SJCRH30 (cell line): ENCODE measurements around the gene WDR43. TPM values are rescaled to one million over a fixed set of nuclear protein-coding genes. Genes with fewer than 3 reads are reported as not detected.
"Not testable (repeated sequence)": the region's sequence is repeated elsewhere in the genome, so short reads cannot be mapped to it uniquely, and the experiment has no call there.

ENCODE experiments used
- DNase-seq, 2 experiments: peaks; one replicate each; pipeline ENCODE4 v3.0.0-alpha.2; 2015 to 2020
- H3K27ac ChIP-seq: fragments of 250-450 bp; sonication (Bioruptor Pico); 2 replicates; pipeline ENCODE4 v1.5.1; 2020; ENCODE audit warnings: mild to moderate bottlenecking, moderate library complexity
- H3K27me3 ChIP-seq: fragments of 250-450 bp; sonication (Bioruptor Pico); 2 replicates; pipeline ENCODE4 v1.5.1; 2020; ENCODE audit warnings: mild to moderate bottlenecking, moderate library complexity
- H3K36me3 ChIP-seq: fragments of 250-450 bp; sonication (Bioruptor Pico); 2 replicates; pipeline ENCODE4 v1.5.1; 2020; ENCODE audit warnings: mild to moderate bottlenecking, moderate library complexity
- H3K4me1 ChIP-seq: fragments of 250-450 bp; sonication (Bioruptor Pico); 2 replicates; pipeline ENCODE4 v1.5.1; 2020; ENCODE audit warnings: mild to moderate bottlenecking, moderate library complexity
- H3K4me3 ChIP-seq: fragments of 250-450 bp; sonication (Bioruptor Pico); 2 replicates; pipeline ENCODE4 v1.5.1; 2020; ENCODE audit warnings: mild to moderate bottlenecking, moderate library complexity
- H3K9me3 ChIP-seq: fragments of 250-450 bp; sonication (Bioruptor Pico); replicated peaks from 2 replicates; pipeline ENCODE4 v1.5.1; 2020; ENCODE audit warnings: mild to moderate bottlenecking, moderate library complexity
- total RNA-seq: library from RNA; depleted of rRNA; stranded (reverse); fragments of >200 nt; shearing (Covaris generic); gene quantifications from 2 replicates; pipeline ENCODE4 v1.2.3, GENCODE V29; 2014

WDR43 gene
- total RNA-seq, 1 experiment from 2014 or later = 155 TPM

- Histone ChIP-seq H3K27me3 (no peaks in the 10 kb centered on the region), H3K4me3 (no peak overlapping the region), H3K9me3 (no peaks in the 10 kb centered on the region), H3K4me1 (no peaks in the 10 kb centered on the region), H3K36me3 (no peaks in the 10 kb centered on the region), H3K27ac (no peak overlapping the region)
- DNase-seq = no peak
These were observed 76.1 kb downstream of the WDR43 start for GRCh38 chr2:28970464-28971160.

DNA sequence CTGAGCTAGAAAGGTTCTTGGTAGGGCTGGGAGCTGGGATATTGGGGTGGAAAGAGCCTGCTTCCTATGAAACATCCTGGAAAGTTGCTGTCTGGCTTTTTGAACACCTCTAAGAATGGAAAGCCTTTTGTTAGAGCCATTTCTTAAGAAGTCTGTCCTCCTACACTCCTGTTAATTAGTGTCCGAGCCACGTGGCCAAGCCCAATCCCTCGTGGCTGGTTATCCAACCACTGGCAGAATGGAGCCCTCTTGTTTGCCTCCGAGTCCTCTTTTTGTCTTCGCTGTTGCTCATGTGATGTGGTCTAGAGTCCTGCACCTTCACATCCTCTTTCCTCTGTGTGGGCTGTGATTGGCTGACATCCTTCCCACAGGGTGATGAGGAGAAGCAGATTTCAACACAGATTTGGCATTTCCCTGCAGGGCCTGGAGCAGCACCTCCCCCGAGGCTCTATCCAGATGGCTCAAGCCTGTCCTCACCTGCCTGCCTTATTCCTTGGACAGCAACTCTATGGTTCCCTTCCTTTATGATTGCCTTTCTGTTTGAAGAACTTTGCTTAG lies 78.4 kb downstream of the WDR43 start:
- Histone ChIP-seq H3K9me3 (no peaks in the 10 kb centered on the region), H3K27ac (no peak overlapping the region), H3K4me1 (peaks cover 11% of the 10 kb centered on the region), H3K36me3 (no peaks in the 10 kb centered on the region), H3K4me3 (no peak overlapping the region), H3K27me3 (no peaks in the 10 kb centered on the region)
- no peak for DNase-seq

GRCh38 chr2:28974252-28974651 lies 79.8 kb downstream of the WDR43 start:
- H3K4me3 ChIP-seq = no peak overlapping the region
- no peak for DNase-seq
- no peaks in the 10 kb centered on the region for H3K36me3 ChIP-seq
- no peak overlapping the region for H3K27ac ChIP-seq
- H3K27me3 ChIP-seq = no peaks in the 10 kb centered on the region
- H3K9me3 ChIP-seq = no peaks in the 10 kb centered on the region
- peaks cover 11% of the 10 kb centered on the region for H3K4me1 ChIP-seq

GRCh38 chr2:28975671-28976070 lies 81.2 kb downstream of the WDR43 start:
- Histone ChIP-seq H3K27me3 (no peaks in the 10 kb centered on the region), H3K4me3 (no peak overlapping the region), H3K36me3 (no peaks in the 10 kb centered on the region), H3K4me1 (peaks cover 11% of the 10 kb centered on the region), H3K9me3 (no peaks in the 10 kb centered on the region), H3K27ac (no peak overlapping the region)
- DNase-seq = no peak

GRCh38 chr2:28976584-28976983 lies 82.1 kb downstream of the WDR43 start:
- DNase-seq = peak; percentile 88 to 92
- Histone ChIP-seq H3K4me1 (peaks cover 11% of the 10 kb centered on the region), H3K36me3 (no peaks in the 10 kb centered on the region), H3K9me3 (no peaks in the 10 kb centered on the region), H3K27me3 (no peaks in the 10 kb centered on the region), H3K4me3 (no peak overlapping the region), H3K27ac (peak overlapping the region; percentile 25)

DNA sequence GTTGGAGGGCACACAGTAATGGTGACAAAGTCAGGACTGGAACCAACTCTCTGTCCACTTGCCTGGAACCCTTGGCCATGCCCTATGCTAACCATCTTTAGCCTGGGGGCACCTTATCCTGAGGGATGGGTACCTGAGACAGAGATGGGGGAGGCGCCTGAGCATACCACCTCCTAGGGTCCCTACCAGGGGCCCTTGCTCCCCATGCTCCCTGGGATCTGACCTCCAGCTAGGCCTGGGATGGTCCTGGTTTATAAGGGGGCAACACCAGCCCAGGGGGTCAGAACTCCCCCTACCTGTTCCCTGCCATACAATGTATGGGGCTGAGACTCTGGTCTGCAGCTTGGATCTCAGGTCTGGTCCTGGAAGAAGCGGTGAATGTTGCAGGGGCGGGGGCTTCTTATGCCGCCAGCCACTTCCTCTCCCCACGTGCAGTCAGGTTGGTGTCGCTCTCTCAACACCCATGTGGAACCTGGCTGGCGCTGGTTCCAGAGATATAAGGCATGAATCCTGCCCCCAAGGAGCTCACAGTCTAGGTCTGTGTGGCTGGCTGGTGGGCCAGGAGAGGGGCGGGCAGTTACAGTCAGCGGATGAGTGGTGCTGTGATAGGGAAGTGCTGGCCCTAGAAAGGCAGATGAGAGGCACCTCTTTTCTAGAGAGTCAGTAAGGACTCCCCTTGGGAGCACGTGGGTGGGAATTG lies 82.9 kb downstream of the WDR43 start:
- H3K9me3 ChIP-seq = no peaks in the 10 kb centered on the region
- H3K4me1 ChIP-seq = peaks cover 11% of the 10 kb centered on the region
- no peak overlapping the region for H3K4me3 ChIP-seq
- no peaks in the 10 kb centered on the region for H3K36me3 ChIP-seq
- H3K27me3 ChIP-seq = no peaks in the 10 kb centered on the region
- no peak for DNase-seq
- H3K27ac ChIP-seq = no peak overlapping the region; the same call in 1 of the 2 replicates

- not testable (repeated sequence) for H3K36me3 ChIP-seq, DNase-seq, H3K9me3 ChIP-seq, H3K27ac ChIP-seq, H3K4me3 ChIP-seq, H3K27me3 ChIP-seq
- peaks cover 11% of the 10 kb centered on the region for H3K4me1 ChIP-seq
These were observed 83.5 kb downstream of the WDR43 start for GRCh38 chr2:28978001-28978400.

DNA sequence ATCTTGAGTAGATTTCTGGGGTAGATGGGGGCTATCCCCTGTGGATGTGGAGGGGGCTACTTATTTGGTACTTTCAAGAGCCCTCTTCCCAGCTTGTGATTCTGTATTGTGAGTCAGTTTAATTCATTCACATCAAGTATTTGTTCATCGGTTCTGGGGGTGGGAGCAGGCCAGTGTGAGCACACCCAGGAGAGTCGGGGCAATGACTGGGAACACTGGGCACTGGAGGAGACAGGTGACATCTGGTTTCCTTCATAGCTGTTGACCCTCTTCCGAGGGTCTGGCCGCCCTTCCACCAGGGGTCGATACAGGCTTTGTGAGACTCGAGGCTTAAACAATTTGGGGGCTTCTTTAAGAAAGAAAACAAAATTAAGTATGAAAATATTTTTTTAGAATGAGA lies 84.1 kb downstream of the WDR43 start:
- H3K4me3 ChIP-seq = no peak overlapping the region
- no peak overlapping the region for H3K27ac ChIP-seq
- H3K4me1 ChIP-seq = peaks cover 11% of the 10 kb centered on the region
- H3K36me3 ChIP-seq = no peaks in the 10 kb centered on the region
- no peaks in the 10 kb centered on the region for H3K27me3 ChIP-seq
- no peak for DNase-seq
- H3K9me3 ChIP-seq = no peaks in the 10 kb centered on the region

DNA sequence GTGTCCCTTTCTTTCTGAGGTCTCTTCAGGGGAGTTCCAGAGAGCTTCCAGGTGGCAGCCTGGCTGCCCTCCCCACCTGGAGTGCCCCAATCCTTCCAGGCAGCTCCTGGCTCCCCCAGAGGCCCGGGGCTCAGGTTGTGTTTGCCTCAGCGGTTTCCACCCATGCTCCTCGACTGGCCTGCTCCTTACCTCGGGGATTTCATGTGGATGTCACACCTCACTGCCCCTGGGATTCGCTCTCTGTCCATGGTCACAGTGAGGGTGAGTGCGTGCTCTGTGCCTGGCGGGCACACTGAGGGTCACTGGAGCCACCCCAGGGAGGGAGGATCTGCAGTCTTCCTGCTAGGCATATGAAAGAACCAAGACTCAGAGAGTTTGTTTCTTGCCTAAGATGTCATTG lies 84.6 kb downstream of the WDR43 start:
- DNase-seq = no peak
- no peak overlapping the region for H3K27ac ChIP-seq
- H3K36me3 ChIP-seq = no peaks in the 10 kb centered on the region
- no peaks in the 10 kb centered on the region for H3K9me3 ChIP-seq
- no peak overlapping the region for H3K4me3 ChIP-seq
- peaks cover 11% of the 10 kb centered on the region for H3K4me1 ChIP-seq
- no peaks in the 10 kb centered on the region for H3K27me3 ChIP-seq

DNA sequence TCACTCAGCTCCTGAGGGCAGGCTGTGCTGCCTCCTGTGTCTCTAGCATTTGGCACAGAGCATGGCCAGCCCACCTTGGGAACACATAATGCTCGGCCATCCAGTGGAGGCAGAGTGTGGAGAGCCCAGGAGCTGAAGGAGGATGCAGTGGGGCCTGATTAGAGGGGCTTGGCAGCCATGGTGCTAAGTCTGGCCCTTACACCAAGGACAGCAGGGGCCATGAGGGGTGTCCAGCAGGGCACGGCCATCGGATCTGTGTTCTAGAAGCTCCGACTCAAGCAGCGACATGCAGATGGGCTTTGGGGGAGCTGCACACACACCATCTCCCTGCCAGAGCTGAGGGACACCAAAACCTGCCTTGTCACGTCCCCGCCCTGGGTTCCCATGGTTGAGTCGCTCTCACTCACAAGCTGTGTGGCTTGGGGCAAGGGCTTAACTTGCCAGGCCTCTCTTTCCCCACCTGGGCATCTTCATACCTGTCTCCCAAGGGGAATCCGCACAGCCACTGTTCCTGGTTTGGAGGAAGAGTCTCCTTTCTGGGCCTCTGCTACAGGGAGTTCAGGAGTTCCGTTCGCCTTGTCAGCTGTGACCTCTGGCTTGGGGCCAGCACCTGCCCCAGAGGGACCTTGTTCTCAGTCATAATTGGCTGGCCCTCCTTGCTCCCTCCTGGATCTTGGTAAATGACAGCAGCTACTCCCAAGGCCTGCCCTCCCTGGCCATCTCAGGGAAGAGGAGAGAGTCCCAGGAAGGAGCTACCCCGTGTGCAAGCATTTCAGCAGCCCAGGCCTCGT lies 85.3 kb downstream of the WDR43 start:
- Histone ChIP-seq H3K27me3 (no peaks in the 10 kb centered on the region), H3K4me1 (peaks cover 11% of the 10 kb centered on the region), H3K9me3 (no peaks in the 10 kb centered on the region), H3K4me3 (no peak overlapping the region), H3K27ac (no peak overlapping the region), H3K36me3 (no peaks in the 10 kb centered on the region)
- peak; percentile 53 to 60 for DNase-seq

- H3K27ac ChIP-seq = no peak overlapping the region
- H3K4me3 ChIP-seq = no peak overlapping the region
- H3K9me3 ChIP-seq = no peaks in the 10 kb centered on the region
- H3K27me3 ChIP-seq = no peaks in the 10 kb centered on the region
- peaks cover 11% of the 10 kb centered on the region for H3K4me1 ChIP-seq
- no peaks in the 10 kb centered on the region for H3K36me3 ChIP-seq
- DNase-seq = no peak
These were observed 86.0 kb downstream of the WDR43 start for GRCh38 chr2:28980368-28981015.

GRCh38 chr2:28981016-28981441 lies 86.6 kb downstream of the WDR43 start, which contains the start of gene TOGARAM2:
Gene TOGARAM2 (plus strand): TSS chr2:28981298. CDS start chr2:28994835, 13,537 bp downstream.
- Histone ChIP-seq H3K27me3 (no peaks in the 10 kb centered on the region), H3K9me3 (no peaks in the 10 kb centered on the region), H3K36me3 (no peaks in the 10 kb centered on the region), H3K27ac (no peak within 1 kb of the TSS), H3K4me3 (no peak within 1 kb of the TSS), H3K4me1 (peaks cover 11% of the 10 kb centered on the region)
- no peak for DNase-seq

- no peak for DNase-seq
- Histone ChIP-seq H3K4me3 (no peak overlapping the region), H3K27ac (no peak overlapping the region)
These were observed 87.3 kb downstream of the WDR43 start for GRCh38 chr2:28981620-28982376.

More at GRCh38 chr2:28981620-28982376, 87.3 kb downstream of the WDR43 start:
- no peaks in the 10 kb centered on the region for H3K36me3 ChIP-seq
- H3K4me1 ChIP-seq = peaks cover 5% of the 10 kb centered on the region
- no peaks in the 10 kb centered on the region for H3K27me3 ChIP-seq
- H3K9me3 ChIP-seq = no peaks in the 10 kb centered on the region
